ENCODE measurements around the gene CRTAP.
"Not testable (repeated sequence)": the region's sequence is repeated elsewhere in the genome, so short reads cannot be mapped to it uniquely, and the experiment has no call there.

The CRTAP gene

DNA sequence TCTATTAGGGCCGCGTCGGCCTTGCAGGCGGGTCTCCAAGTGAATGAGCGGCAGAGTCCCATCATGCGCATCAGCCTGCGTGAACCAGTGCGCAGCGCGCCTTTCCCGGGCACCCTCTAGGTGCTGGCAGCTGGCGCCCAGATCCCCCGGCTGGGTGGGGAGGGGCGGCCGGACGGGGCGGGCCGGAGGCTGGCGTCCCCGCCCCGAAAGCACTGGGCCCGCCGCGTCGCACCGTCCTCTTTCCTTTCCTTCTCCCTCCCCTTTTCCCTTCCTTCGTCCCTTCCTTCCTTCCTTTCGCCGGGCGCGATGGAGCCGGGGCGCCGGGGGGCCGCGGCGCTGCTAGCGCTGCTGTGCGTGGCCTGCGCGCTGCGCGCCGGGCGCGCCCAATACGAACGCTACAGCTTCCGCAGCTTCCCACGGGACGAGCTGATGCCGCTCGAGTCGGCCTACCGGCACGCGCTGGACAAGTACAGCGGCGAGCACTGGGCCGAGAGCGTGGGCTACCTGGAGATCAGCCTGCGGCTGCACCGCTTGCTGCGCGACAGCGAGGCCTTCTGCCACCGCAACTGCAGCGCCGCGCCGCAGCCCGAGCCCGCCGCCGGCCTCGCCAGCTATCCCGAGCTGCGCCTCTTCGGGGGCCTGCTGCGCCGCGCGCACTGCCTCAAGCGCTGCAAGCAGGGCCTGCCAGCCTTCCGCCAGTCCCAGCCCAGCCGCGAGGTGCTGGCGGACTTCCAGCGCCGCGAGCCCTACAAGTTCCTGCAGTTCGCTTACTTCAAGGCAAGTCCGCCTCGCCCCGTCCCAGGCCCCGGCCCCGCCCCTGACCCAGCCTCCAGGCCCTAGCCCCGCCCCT lies at the start of gene CRTAP:
Gene CRTAP (plus strand): TSS at position 243 of the 850 bp plus-strand sequence. CDS start 64 bp downstream, at position 307.
- peak; percentile 95 for DNase-seq (ENCODE audit: low spot score)

DNA sequence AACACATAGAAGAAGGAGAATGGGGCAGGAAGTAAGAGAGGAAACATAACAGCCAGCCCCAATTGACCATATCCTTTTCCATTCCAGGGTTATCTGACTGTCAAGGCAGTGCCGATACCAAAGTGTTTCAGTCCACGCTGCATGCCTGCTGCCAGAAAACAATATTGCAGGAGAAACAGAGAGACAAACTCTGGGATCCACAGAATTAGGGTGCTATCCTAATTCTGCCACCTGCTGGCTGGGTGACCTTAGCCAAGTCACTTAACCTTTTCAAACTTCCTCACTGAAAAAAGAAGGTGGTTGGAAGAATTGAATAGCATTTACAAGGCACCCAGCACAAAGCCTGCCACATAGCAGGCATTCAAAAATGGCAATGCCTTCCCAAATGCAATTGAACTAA lies 48.9 kb upstream of the CRTAP start:
- no peak for DNase-seq (ENCODE audit: low spot score)

DNA sequence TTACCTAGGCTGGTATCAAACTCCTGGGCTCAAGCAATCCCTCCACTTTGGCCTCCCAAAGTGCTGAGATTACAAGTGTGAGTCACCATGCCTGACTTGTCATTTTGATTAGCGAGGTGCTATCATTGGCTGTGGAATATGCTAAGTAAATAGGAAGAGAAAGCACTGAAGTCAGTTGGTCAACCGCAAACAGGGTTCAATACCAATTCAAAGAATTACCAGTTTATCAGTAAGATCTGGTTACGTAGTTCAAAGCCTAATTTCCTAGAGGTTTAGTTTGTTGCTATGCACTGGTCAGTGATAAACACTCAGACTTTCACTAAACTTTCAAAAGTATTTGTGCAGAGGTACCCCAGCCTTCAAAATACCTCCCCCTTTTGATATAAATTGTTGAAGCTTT lies 46.3 kb upstream of the CRTAP start:
- no peak for DNase-seq (ENCODE audit: low spot score)

DNA sequence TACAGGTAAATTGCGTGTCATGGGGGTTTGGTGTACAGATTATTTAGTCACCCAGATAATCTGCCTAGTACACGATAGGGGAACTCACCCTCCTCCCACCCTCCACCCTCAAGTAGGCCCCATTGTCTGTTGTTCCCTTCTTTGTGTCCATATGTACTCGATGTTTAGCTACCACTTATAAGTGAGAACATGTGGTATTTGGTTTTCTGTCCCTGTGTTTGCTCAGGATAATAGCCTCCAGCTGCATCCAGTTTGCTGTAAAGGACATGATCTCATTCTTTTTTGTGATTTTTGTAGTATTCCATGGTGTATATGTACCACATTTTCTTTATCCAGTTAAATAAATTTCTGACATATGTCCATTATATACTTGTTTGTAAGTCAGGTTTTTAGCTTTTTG lies 44.0 kb upstream of the CRTAP start:
- DNase-seq (ENCODE audit: low spot score), result not testable (repeated sequence)

DNA sequence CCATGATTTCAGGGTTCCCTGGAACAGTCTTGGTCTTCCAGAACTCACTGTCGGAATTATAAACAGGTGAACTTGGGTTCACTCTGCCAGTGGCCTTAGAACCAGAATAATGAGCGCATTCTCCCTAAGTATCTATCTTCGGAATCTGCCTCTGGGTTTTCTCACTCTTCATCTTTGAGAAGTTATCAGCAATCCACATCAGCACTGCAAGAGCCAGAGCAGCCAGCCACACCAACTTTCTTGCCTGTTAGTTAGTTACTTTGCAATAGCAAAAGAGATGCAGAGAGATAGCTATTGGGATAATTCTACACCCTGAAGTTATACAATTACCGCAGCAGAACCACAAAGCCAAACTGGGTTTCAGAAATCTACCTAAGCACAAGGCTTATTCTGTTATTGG lies 42.6 kb upstream of the CRTAP start:
- DNase-seq (ENCODE audit: low spot score), result no peak

DNA sequence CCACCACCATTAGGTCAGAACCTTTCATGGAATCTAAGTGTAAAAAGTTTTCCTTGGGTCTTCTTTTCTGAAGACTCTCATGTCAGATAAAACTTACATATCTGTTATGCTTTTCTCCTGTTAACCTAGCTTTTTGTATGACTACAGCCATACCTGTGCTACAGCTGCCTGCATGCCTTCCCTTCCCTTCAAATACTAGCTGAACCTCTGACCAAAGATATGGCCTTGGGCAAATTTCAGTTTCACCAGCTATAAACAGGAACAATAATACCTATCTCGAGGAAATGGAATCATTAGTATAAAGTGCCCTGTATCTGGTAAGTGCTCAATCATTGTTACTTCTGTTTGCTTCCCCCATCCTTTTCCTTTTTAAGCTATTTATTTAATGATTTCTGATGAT lies 41.9 kb upstream of the CRTAP start:
- DNase-seq (ENCODE audit: low spot score), result no peak

DNA sequence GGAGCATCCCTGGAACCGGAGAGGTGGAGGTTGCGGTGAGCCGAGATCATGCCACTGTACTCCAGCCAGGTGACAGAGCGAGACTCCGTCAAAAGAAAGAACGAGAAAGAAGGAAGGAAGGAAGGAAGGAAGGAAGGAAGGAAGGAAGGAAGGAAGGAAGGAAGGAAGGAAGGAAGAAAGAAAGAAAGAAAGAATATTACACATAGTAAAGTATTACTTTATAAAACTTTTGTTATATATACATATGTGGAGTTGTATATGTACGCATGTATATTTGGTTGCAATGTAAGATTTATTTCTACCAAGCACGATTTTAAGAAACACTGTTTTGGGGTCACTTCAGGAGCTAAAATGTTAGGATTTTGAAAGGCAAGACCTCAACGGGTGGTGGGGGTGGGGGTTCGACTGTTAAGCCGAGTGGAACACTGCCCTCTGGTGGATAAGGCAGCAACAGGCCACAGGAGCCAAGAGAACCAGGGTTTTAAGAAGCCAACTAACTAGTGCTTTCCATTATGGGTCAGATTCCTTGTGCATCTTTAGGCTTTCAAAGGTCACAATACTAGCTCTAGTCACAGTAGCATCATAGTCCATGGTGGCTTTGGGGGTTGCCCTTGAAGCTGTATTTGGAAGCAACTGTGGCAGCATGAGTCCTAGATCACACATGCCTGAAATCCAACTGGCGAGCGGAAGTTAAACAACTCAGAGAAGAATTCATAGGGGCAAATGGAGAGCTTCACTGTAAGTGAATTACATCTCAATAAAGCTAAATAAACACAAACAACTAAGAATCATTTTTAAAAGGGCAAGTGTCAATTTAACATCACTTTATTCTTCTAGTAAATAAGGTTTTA lies 39.4 kb upstream of the CRTAP start:
- DNase-seq (ENCODE audit: low spot score), result peak; percentile 87

DNA sequence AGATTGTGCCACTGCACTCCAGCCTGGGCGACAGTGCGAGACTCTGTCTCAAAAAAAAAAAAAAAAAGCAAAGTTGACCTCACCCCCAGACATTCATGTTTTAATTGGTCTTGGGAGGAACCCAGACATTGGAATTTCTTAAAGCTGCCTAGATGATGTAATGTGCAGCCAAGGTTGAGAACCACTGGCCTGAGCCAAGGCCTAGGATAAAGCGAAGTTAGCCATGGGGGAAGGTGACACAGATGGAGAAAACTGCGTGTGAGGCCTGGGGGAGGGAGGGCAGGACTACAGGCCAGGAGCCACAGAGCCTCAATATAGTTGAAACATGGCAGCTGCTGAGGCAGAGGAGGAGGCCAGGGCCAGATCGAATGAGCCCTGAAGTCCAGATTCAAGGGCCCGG lies 37.8 kb upstream of the CRTAP start:
- no peak for DNase-seq (ENCODE audit: low spot score)

DNA sequence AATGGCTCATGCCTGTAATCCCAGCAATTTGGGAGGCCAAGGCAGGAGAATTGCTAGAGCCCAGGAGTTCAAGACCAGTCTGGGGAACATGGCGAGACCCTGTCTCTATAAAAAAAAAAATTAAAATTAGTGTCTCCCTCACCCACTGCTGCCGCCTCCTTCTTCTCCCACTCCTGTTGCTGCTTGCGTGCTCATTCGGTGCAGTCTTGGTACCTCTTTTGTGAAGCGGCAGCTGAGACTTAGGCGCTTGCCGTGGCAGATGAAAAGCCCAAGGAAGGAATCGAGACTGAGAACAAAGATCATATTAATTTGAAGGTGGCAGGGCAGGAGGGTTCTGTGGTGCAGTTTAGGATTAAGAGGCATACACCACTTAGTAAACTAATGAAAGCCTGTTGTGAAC lies 36.9 kb upstream of the CRTAP start:
- no peak for DNase-seq (ENCODE audit: low spot score)

DNA sequence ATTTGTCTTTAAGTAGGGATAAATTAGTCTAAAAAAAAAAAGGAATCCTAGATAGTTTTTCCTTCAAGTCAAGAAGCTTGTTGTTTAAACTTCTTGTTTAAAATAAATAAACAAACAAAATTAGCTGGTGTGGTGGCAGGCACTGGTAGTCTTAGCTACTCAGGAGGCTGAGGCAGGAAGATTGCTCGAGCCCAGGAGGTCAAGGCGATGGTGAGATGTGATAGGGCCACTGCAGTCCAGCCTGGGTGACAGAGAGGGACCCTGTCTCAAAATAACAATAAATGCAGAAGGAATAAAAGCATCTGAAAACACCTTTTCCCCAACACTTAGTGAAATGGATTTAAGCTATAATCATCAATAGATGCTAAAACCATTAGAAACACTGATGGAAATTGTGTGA lies 35.8 kb upstream of the CRTAP start:
- DNase-seq (ENCODE audit: low spot score), result no peak

DNA sequence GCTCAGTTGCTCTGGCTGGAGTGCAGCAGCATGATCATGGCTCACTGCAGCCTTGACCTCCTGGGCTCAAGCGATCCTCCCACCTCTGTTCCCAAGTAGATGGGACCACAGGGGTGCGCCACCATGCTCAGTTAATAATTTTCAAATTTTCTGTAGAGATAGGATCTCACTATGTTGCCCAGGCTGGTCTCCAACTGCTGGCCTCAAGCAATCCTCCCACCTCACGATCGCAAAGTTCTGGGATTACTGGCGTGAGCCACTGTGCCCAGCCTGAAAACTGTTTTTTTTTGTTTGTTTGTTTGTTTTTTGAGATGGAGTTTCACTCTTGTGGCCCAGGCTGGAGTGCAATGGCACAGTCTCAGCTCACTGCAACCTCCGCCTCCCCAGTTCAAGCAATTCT lies 34.0 kb upstream of the CRTAP start:
- not testable (repeated sequence) for DNase-seq (ENCODE audit: low spot score)

DNA sequence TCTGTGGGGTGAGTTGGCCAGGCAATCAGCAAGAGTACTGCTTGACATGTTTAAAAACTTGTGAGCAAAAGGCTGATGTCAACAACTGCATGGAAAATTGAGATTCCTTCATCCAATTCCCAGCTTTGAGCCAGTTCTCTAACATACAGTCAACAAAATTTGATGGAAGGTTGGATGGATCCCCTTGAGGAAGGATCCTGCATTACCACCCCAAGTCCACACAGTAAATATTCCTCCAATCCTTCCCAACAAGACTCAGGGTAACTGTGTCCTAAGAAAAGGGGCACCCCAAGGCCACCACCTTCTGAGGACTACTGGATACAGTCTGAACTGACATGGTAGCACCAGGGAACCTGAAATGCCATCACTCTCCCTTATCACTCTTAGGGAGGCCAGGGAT lies 32.0 kb upstream of the CRTAP start:
- no peak for DNase-seq (ENCODE audit: low spot score)

DNA sequence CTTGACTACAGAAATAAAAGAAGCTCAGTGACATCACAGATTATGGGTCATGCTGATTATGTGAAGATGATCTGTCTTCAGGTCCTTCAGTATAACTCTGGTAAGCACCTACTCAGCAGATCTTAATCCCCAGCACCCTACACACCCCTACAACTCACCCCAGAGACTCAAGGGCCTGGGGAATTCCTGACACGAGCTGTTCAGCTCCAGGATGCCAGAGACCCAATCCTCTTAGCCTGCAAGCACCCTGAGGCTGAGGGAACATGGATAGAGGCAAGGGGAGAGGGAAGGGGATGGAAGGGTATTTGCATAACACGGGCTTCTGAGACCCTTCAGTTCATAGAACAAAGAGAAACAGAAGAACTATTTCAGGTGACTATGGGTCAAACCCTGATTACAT lies 29.9 kb upstream of the CRTAP start:
- DNase-seq (ENCODE audit: low spot score), result no peak

DNA sequence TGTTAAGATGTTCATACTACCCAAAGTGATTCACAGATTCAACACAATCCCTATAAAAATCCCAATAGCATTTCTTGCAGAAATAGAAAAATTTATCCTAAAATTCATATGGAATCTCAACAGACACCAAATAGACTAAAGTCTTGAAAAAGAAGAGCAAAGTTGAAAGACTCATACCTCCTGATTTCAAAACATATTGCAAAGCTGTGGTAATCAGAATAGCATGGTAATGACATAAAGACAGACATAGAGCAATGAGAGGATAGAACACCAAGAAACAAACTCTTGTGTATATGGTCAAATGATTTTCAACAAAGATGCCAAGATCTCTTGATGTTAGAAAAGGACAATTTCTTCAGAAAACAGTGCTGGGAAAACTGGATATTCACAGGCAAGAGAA lies 25.1 kb upstream of the CRTAP start:
- no peak for DNase-seq (ENCODE audit: low spot score)

DNA sequence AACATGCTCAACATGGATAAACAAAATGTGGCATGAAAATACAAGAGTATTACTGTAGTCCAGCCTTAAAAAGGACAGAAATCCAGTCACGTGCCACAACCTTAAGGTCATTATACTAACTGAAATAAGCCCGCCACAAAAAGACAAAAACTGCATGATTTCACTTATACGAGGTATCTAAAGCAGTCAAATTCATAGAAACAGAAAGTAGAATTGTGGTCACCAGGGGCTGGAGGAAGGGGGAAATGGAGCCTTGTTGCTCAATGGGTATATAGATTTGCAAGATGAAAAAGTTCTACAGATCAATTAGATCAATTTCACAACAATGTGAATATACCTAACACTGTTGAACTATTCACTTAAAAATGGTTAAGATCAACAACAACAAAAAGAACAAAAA lies 24.3 kb upstream of the CRTAP start:
- DNase-seq (ENCODE audit: low spot score), result no peak

DNA sequence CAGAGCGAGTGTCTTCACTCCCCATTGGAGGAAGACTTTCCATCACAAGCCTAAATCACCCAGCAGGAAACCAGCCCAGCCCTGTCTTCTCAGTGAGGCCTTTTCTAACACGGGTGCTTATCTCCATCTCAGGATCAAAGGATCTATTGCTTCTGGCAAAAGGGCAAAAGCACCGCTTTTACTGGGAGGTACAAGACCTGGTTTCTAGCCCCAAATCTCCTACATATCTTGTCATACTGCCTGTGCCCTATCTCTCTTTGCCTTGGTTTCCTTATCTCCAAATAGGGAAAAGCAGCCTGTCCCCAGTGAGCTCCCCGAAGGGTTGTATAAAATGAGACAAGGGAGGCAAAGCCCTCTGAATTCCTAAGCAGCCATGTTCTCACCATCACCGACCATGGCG lies 22.1 kb upstream of the CRTAP start:
- no peak for DNase-seq (ENCODE audit: low spot score)

DNA sequence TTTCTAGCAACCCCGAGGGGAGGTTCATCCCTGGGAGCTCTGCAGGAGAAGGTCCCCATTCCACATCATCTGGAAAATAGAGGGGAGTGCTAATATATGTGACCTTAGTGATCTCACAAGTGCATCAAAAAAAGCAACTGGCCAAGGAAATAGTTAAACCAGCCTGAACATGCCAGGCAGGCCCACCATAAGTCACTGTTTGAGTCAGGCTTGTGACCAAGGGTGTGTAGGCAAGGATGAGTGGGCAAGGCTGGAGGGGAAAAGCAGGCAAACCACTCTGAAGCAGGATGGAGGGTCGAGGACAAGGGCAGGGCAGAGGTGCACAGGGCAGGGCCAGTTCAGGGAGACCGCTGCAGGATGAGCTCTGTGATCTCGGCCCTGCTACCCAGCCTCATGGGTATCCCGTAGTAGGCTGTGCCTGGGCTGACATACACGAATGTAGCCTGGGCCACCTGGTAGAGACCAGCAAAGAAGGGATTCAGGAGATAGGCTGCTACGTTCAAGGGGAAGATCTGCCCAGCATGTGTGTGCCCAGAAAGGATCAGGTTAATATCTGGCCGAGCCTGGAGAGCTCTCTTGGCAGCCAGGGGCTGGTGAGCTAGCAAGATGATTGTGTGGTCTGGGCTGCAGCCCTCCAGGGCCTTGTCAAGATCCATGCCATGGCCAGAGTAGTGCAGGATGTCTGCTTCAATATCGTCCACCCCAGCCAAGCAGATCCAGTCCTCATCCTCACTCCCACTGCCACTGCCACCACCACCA lies 21.1 kb upstream of the CRTAP start:
- DNase-seq (ENCODE audit: low spot score), result no peak

DNA sequence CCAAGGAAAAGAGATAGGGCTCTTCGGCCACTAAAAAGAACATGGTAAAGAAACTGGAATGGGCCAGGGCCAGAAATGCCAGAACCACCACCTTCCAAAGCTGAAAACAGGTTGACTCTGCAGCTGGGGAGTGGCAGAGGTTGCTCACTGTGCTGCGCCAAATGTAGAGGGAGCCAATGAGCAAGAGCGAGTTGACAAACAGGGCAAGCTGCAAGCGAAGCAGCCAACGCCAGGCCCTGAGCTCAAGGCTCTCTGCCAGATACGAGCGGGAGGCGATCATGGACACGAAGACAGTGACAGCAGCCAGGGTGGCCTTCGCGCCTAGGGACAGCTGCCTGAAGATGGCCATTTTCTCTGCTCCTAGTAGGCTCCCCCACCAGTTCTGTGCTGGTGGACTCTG lies 20.0 kb upstream of the CRTAP start:
- no peak for DNase-seq (ENCODE audit: low spot score)

DNA sequence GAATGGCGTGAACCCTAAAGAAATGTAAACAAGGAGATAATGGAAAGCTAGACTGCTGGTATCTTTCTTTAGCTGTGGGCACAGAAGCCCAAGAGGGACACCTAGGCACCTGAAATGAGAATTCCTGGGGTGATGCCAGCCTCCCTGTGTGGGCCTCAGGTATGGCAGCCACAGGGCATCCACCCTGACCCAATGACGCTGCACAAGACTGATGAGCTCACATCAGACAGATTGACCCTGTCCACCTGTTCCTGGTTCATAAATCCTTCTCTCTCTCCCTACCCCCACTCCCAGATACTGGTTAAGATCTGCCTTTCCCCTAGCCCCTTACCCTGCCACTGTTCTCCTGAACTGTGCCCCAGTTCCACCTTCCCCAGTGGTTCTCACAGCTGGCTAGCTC lies 18.4 kb upstream of the CRTAP start:
- DNase-seq (ENCODE audit: low spot score), result no peak

DNA sequence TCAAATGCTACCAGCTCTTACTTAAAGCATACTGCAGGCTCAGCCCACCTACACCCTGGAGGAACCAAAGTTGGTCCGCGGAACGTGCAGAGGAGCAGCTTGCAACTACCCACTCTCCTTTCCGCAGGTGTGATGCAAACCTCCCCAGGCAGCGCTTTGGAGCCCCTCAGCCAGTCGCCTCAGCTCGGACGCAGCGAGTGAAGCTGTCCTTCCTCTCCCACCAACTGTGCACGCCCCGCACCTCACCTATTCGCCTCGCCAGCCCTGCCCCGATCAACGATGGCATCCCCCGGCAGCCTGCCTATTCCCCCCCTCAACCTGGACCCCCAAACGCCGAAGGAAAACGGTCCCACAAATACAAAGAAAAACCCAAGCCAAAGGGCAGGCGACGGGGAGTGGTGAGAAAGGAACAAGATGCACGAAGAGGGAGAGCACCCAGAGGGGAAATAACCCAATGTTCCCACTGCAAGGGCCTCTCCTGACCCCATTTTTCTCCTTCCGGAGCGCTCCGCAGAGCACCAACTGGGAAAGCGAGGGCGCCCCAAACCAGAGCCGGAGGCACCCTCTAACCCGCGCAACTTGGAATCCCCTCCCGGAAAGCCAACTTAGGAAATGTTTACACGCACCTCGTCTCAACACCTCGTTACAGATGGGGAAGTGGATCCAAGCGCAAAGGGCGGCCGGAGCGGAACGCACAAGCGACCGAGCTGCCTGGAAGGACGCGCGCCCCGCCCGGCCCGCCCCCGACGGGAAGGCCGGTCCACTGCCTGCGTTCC lies 17.5 kb upstream of the CRTAP start:
- DNase-seq (ENCODE audit: low spot score), result peak; percentile 47

DNA sequence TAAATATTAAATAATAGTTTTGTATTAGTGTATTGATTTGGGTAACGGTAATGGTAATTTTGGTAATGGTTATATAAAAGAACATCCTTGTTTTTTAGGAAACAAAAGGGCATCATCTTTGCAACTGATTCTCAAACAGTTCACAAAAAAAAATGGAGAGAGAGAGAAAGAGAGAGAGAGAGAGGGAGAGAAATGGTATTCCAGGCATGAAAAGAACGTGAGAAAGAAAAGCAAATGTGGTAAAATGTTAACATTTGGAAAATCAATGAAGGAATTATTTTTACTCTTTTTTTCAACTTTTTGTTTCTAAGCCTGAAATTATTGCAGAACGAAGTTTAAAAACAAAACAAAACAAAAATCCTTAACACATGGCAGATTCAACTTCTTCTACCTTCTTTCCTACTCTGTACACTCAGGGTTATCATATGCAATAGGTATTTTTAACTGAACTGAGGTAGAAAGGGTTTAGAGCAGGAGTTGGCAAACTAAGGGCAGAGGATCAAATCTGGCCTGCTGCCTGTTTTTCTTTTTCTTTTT lies 14.6 kb upstream of the CRTAP start:
- no peak for DNase-seq (ENCODE audit: low spot score)

DNA sequence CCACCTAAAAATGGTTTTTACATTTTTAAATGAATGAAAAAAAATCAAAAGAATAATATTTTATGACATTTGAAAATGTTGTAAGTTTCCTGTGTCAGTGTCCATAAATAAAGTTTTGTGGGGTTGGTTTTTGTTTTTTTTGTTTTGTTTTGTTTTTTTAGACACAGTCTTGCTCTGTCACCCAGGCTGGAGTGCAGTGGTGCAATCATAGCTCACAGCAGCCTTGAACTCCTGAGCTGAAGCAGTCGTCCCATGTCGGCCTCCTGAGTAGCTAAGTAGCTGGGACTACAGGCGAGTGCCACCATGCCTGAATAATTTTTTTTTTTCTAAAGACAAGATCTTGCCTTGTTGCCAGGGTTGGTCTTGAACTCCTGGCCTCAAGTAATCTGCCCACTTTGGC lies 14.1 kb upstream of the CRTAP start:
- DNase-seq (ENCODE audit: low spot score), result no peak
